ENCODE measurements around the gene SLCO3A1. TPM values are rescaled to one million over a fixed set of nuclear protein-coding genes. Genes with fewer than 3 reads are reported as not detected.

SLCO3A1 gene
- total and polyA plus RNA-seq, 2 of the 8 experiments (the other 6 are each of a cell fraction or from before 2014, with no cell fraction given), result 15.1 to 20.4 TPM

DNA sequence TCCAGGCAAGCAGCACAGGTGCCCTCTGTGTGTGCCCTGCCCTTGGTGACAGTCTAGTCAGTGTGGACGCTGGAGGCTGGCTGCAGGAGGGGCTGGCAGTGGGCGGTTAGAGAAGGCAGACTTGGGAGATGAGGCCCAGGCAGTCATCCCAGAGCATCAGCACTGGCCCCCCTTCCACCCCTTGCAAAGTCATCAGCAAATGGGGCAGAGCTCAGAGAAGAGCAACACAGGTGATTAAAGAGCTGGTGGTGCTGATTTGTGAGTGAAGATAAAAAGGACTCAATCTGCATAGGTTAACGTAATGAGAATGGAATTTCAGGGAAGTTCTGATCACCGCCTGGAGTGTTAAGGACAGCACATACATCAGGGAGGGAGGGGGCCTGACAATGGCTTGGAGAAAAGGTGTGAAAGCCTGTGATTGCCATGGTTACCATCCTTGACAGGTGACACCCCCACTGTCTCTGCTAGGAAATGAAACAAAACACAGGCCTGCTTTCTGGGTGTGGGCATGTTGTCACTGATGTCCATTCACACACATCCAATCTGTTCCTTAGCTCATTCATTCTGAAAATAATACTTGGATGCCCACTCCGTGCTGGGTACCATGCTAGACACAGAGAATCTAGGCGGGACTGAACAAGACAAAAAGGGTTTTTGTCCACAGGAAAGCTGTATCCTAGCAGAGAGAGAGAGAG, 270.6 kb downstream of the SLCO3A1 start (continued):
- TF ChIP-seq, protein P1, sequence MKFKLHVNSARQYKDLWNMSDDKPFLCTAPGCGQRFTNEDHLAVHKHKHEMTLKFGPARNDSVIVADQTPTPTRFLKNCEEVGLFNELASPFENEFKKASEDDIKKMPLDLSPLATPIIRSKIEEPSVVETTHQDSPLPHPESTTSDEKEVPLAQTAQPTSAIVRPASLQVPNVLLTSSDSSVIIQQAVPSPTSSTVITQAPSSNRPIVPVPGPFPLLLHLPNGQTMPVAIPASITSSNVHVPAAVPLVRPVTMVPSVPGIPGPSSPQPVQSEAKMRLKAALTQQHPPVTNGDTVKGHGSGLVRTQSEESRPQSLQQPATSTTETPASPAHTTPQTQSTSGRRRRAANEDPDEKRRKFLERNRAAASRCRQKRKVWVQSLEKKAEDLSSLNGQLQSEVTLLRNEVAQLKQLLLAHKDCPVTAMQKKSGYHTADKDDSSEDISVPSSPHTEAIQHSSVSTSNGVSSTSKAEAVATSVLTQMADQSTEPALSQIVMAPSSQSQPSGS (IDR thresholded peaks at IDR 0.05; ENCODE audit: low read length), result peak; percentile 73; the same call in 1 of the 2 replicates
- no peak for TF ChIP-seq E2F6 (IDR thresholded peaks at IDR 0.05)
